ENCODE measurements around the gene SNUPN. TPM values are rescaled to one million over a fixed set of nuclear protein-coding genes. Genes with fewer than 3 reads are reported as not detected.

Gene SNUPN
- total and polyA plus RNA-seq, 2 of the 8 experiments (the other 6 are each of a cell fraction or from before 2014, with no cell fraction given) = 13.3 to 28.2 TPM

GRCh38 chr15:75578948-75579920 lies 46.3 kb downstream of the SNUPN start, which contains the start of gene PTPN9 (continued):
- TF ChIP-seq YY1 (IDR thresholded peaks at IDR 0.05; ENCODE audit: low read depth, low read length) (no peak), HDAC6 (IDR thresholded peaks at IDR 0.05; ENCODE audit: low read depth, low read length) (no peak), BRCA1 (IDR thresholded peaks at IDR 0.05; ENCODE audit: low read depth, low read length) (no peak), CTCF (IDR thresholded peaks at IDR 0.05; ENCODE audit: control extremely low read depth in 1 of 3, insufficient read depth in 1 of 3, low read depth in 1 of 3, low read length in 3 of 3) (peak in 2 of 3 experiments; percentile 40 to 47; a peak in 3 of 4 replicates), JUND (IDR thresholded peaks at IDR 0.05; ENCODE audit: low read length) (0 out of 2 replicates have a peak, but pooled peaks have one; percentile 43), TAF1 (IDR thresholded peaks at IDR 0.05; ENCODE audit: low read depth, low read length) (0 out of 2 replicates have a peak, but pooled peaks have one; percentile 42), RBBP5 (IDR thresholded peaks at IDR 0.05; ENCODE audit: borderline replicate concordance, low read depth, low read length) (peak; percentile 97; the same call in 1 of the 2 replicates), KDM4A (IDR thresholded peaks at IDR 0.05; ENCODE audit: low read depth, low read length, severe bottlenecking) (peak; percentile 15), MAFK (IDR thresholded peaks at IDR 0.05; ENCODE audit: low read depth, low read length) (no peak), EP300 (IDR thresholded peaks at IDR 0.05; ENCODE audit: borderline replicate concordance in 1 of 2, low read depth in 2 of 2, low read length in 2 of 2) (peak in 1 of 2 experiments; percentile 66; a peak in 1 of 3 replicates), PHF8 (conservative IDR thresholded peaks at IDR 0.05; ENCODE audit: low read depth, low read length) (peak; percentile 66), CEBPB (IDR thresholded peaks at IDR 0.05; ENCODE audit: low read depth, low read length) (peak; percentile 24; the same call in 1 of the 2 replicates), ASH2L (IDR thresholded peaks at IDR 0.05; ENCODE audit: low read length) (peak; percentile 77), SAP30 (IDR thresholded peaks at IDR 0.05; ENCODE audit: insufficient read depth, insufficient replicate concordance, low read length) (no peak), HDAC2 (IDR thresholded peaks at IDR 0.05; ENCODE audit: borderline replicate concordance in 1 of 2, low read depth in 2 of 2, low read length in 2 of 2) (peak in 1 of 2 experiments; percentile 64; a peak in 1 of 4 replicates)
- TF ChIP-seq, protein P1, sequence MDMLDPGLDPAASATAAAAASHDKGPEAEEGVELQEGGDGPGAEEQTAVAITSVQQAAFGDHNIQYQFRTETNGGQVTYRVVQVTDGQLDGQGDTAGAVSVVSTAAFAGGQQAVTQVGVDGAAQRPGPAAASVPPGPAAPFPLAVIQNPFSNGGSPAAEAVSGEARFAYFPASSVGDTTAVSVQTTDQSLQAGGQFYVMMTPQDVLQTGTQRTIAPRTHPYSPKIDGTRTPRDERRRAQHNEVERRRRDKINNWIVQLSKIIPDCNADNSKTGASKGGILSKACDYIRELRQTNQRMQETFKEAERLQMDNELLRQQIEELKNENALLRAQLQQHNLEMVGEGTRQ (IDR thresholded peaks at IDR 0.05; ENCODE audit: low read length) = no peak
- TF ChIP-seq, protein P2, sequence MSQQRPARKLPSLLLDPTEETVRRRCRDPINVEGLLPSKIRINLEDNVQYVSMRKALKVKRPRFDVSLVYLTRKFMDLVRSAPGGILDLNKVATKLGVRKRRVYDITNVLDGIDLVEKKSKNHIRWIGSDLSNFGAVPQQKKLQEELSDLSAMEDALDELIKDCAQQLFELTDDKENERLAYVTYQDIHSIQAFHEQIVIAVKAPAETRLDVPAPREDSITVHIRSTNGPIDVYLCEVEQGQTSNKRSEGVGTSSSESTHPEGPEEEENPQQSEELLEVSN (IDR thresholded peaks at IDR 0.05) = no peak

All from H1 (cell line).